Measurements from ENCODE around the gene TRABD2B. TPM values are rescaled to one million over a fixed set of nuclear protein-coding genes. Genes with fewer than 3 reads are reported as not detected.

Gene TRABD2B
- total RNA-seq, 3 donors from 2014 or later, result 1.4 to 3.7 (median 2.3) TPM

GRCh38 chr1:47761201-47761930, 235.8 kb downstream of the TRABD2B start:
- TF ChIP-seq CTCF (IDR thresholded peaks at IDR 0.05) (no peak), POLR2AphosphoS5 (IDR thresholded peaks at IDR 0.05) (no peak), POLR2A (IDR thresholded peaks at IDR 0.05) (no peak)
- peak in 1 of 2 donors; percentile 35 for DNase-seq (ENCODE audit: low spot score in 2 of 2)
- no peaks in the 10 kb centered on the region for H3K36me3 ChIP-seq
- H3K4me1 ChIP-seq, result no peaks in the 10 kb centered on the region
- no peaks in the 10 kb centered on the region for H3K27me3 ChIP-seq
- no peaks in the 10 kb centered on the region for H3K9me3 ChIP-seq
- H3K27ac ChIP-seq, result peak overlapping the region in 1 of 2 donors; percentile 78
- intact Hi-C loops (cut with DNase I; ENCODE audit: low total_unique reads), result no loop called here
- no peak overlapping the region for H3K4me3 ChIP-seq

- intact Hi-C loops (cut with DNase I; ENCODE audit: low total_unique reads), result no loop called here
- peak overlapping the region in 1 of 2 donors; percentile 17 for H3K27ac ChIP-seq
- peak in 1 of 2 donors; percentile 41 for DNase-seq (ENCODE audit: low spot score in 2 of 2)
- no peaks in the 10 kb centered on the region for H3K9me3 ChIP-seq
- H3K27me3 ChIP-seq, result no peaks in the 10 kb centered on the region
- TF ChIP-seq CTCF (IDR thresholded peaks at IDR 0.05) (no peak), POLR2A (IDR thresholded peaks at IDR 0.05) (no peak), POLR2AphosphoS5 (IDR thresholded peaks at IDR 0.05) (no peak)
- H3K4me3 ChIP-seq, result no peak overlapping the region
- H3K4me1 ChIP-seq, result no peaks in the 10 kb centered on the region
- H3K36me3 ChIP-seq, result no peaks in the 10 kb centered on the region
These were observed 237.1 kb downstream of the TRABD2B start for GRCh38 chr1:47759936-47760629.

- Histone ChIP-seq H3K9me3 (no peaks in the 10 kb centered on the region), H3K27me3 (no peaks in the 10 kb centered on the region), H3K4me1 (no peaks in the 10 kb centered on the region), H3K4me3 (no peak overlapping the region), H3K36me3 (no peaks in the 10 kb centered on the region), H3K27ac (no peak overlapping the region)
- TF ChIP-seq POLR2AphosphoS5 (IDR thresholded peaks at IDR 0.05) (no peak), POLR2A (IDR thresholded peaks at IDR 0.05) (no peak), CTCF (IDR thresholded peaks at IDR 0.05) (no peak)
- intact Hi-C loops (cut with DNase I; ENCODE audit: low total_unique reads), result no loop called here
- peak in 1 of 2 donors; percentile 60 for DNase-seq (ENCODE audit: low spot score in 2 of 2)
These were observed 237.8 kb downstream of the TRABD2B start for GRCh38 chr1:47759251-47759935.

- Histone ChIP-seq H3K4me1 (no peaks in the 10 kb centered on the region), H3K4me3 (no peak overlapping the region), H3K36me3 (no peaks in the 10 kb centered on the region), H3K9me3 (no peaks in the 10 kb centered on the region), H3K27me3 (no peaks in the 10 kb centered on the region), H3K27ac (no peak overlapping the region)
- TF ChIP-seq POLR2A (IDR thresholded peaks at IDR 0.05) (no peak), POLR2AphosphoS5 (IDR thresholded peaks at IDR 0.05) (no peak), CTCF (IDR thresholded peaks at IDR 0.05) (no peak)
- intact Hi-C loops (cut with DNase I; ENCODE audit: low total_unique reads), result no loop called here
- peak in 1 of 2 donors; percentile 42 for DNase-seq (ENCODE audit: low spot score in 2 of 2)
These were observed 238.6 kb downstream of the TRABD2B start for GRCh38 chr1:47758341-47759250.

Data from breast epithelium (tissue), 4 donors.